B cell (primary cell): ENCODE results near the gene NEK6. TPM values are rescaled to one million over a fixed set of nuclear protein-coding genes. Genes with fewer than 3 reads are reported as not detected.
A peak's percentile ranks its signal among the peaks of the same experiment; 100 is the strongest.

Experiments used
- ATAC-seq: fragments of 200-7000 bp; cut with Tn5 transposase; one replicate; pipeline ENCODE4 v1.10.0; 2021; ENCODE audit warnings: low read depth, mild to moderate bottlenecking, moderate number of reproducible peaks, moderate library complexity
- CTCF ChIA-PET: fragments of 350-600 bp; sonication (Branson Sonifier 250); formaldehyde crosslinking; loops from one replicate; lab custom pipeline; 2021; ENCODE audit warnings: antibody characterized with exemption, inconsistent platforms; lab: Charles Lee
- POLR2A ChIA-PET: fragments of 350-600 bp; sonication (Branson Sonifier 250); formaldehyde crosslinking; loops from one replicate; lab custom pipeline; 2021; ENCODE audit warnings: antibody characterized with exemption; lab: Charles Lee
- DNase-seq: peaks from one replicate; pipeline ENCODE4 v3.0.0; 2013
- H2AFZ ChIP-seq: 2 replicates; pipeline ENCODE4 v1.6.1; 2012; ENCODE audit warnings: mild to moderate bottlenecking, low read depth, low read length; ENCODE audit not compliant: insufficient read depth, poor library complexity, severe bottlenecking
- H3K27ac ChIP-seq, 2 donors: 1 replicate in 1 of 2; 2 replicates in 1 of 2; pipeline ENCODE4 v1.5.1; 2012 to 2013; ENCODE audit warnings: low read length in 2 of 2, mild to moderate bottlenecking in 2 of 2, moderate library complexity in 1 of 2
- H3K27me3 ChIP-seq, 4 experiments: fragments of 200-600 bp in 1 of 4; sonication (generic) in 1 of 4; replicated peaks in 1 of 4; 1 replicate in 2 of 4; 2 replicates in 2 of 4; pipeline versions ENCODE4 v1.6.1 to v1.7.0; 2013 to 2016; ENCODE audit warnings: low read length in 3 of 4, mild to moderate bottlenecking in 2 of 4, mixed read lengths in 1 of 4, moderate library complexity in 1 of 4; ENCODE audit not compliant: insufficient read depth in 4 of 4, control insufficient read depth in 3 of 4; ENCODE audit errors: control extremely low read depth in 1 of 4
- H3K36me3 ChIP-seq, 2 experiments: replicated peaks in 1 of 2; 1 replicate in 1 of 2; 2 replicates in 1 of 2; pipeline versions ENCODE4 v1.6.1 to v1.7.1; 2013; ENCODE audit warnings: low read length in 1 of 2; ENCODE audit not compliant: insufficient read depth in 2 of 2, control insufficient read depth in 1 of 2; ENCODE audit errors: control extremely low read depth in 1 of 2, extremely low read depth in 1 of 2
- H3K4me1 ChIP-seq, 2 donors: fragments of 200-600 bp in 1 of 2; sonication (generic) in 1 of 2; 1 replicate in 1 of 2; 2 replicates in 1 of 2; pipeline versions ENCODE4 v1.5.1 to v1.6.1; 2013 to 2017; ENCODE audit warnings: low read length in 2 of 2; ENCODE audit not compliant: control insufficient read depth in 2 of 2, insufficient read depth in 2 of 2
- H3K4me2 ChIP-seq: replicated peaks from 2 replicates; pipeline ENCODE3; 2012; ENCODE audit warnings: mild to moderate bottlenecking, low read depth, low read length; ENCODE audit not compliant: poor library complexity, severe bottlenecking
- H3K4me3 ChIP-seq, 5 experiments: fragments of 200-600 bp in 1 of 5; sonication (generic) in 1 of 5; 1 replicate in 3 of 5; 2 replicates in 2 of 5; pipeline versions ENCODE4 v1.5.1 to v1.7.0; 2011 to 2016; ENCODE audit warnings: low read length in 4 of 5, mild to moderate bottlenecking in 4 of 5, low read depth in 2 of 5, control low read depth in 1 of 5, moderate library complexity in 1 of 5; ENCODE audit not compliant: insufficient read depth in 1 of 5; ENCODE audit errors: control extremely low read depth in 1 of 5, extremely low read depth in 1 of 5
- H3K79me2 ChIP-seq: fragments of 200-600 bp; sonication (generic); one replicate; pipeline ENCODE4 v1.6.0; 2016; ENCODE audit warnings: low read length; ENCODE audit not compliant: control insufficient read depth, insufficient read depth
- H3K9ac ChIP-seq: fragments of 200-600 bp; sonication (generic); 2 replicates; pipeline ENCODE4 v1.6.1; 2017; ENCODE audit warnings: mild to moderate bottlenecking, low read length, moderate library complexity
- H3K9me3 ChIP-seq, 3 donors: one replicate each; pipeline versions ENCODE4 v1.6.1 to v1.7.1; 2013; ENCODE audit warnings: low read length in 2 of 3; ENCODE audit not compliant: control insufficient read depth in 2 of 3, insufficient read depth in 1 of 3; ENCODE audit errors: control extremely low read depth in 1 of 3
- H4K20me1 ChIP-seq: 2 replicates; pipeline ENCODE4 v1.6.0; 2012; ENCODE audit warnings: mild to moderate bottlenecking, low read length; ENCODE audit not compliant: insufficient read depth, control insufficient read depth, poor library complexity, severe bottlenecking
- H3K27ac Mint-ChIP-seq: one replicate; pipeline ENCODE4 v1.8.0; 2021; ENCODE audit warnings: mixed read lengths
- H3K27me3 Mint-ChIP-seq: one replicate; pipeline ENCODE4 v1.8.0; 2021; ENCODE audit warnings: mixed read lengths
- H3K4me1 Mint-ChIP-seq: one replicate; pipeline ENCODE4 v1.8.0; 2021; ENCODE audit warnings: mixed read lengths
- H3K4me3 Mint-ChIP-seq: one replicate; pipeline ENCODE4 v1.8.0; 2021; ENCODE audit warnings: mixed read lengths
- H3K9me3 Mint-ChIP-seq: one replicate; pipeline ENCODE4 v1.8.0; 2022; ENCODE audit warnings: mixed read lengths; ENCODE audit not compliant: insufficient read depth
- EZH2 ChIP-seq: IDR thresholded peaks from 2 replicates; pipeline ENCODE4 v1.6.1; 2012; ENCODE audit warnings: borderline replicate concordance, low read depth, mild to moderate bottlenecking, moderate library complexity, low read length; ENCODE audit not compliant: insufficient read depth, poor library complexity, severe bottlenecking
- WGBS: methylation state at CpG from one replicate; pipeline ENCODE4 v1.1.5; 2013; ENCODE audit warnings: missing lambda C conversion rate; ENCODE audit not compliant: insufficient coverage; 5-methylcytosine and 5-hydroxymethylcytosine counted together
- intact Hi-C: fragments of 100-400 bp; cut with micrococcal nuclease; formaldehyde crosslinking; loops from one replicate; pipeline ENCODE4 v1.10.0; 2022
- polyA plus RNA-seq: library from polyadenylated mRNA; depleted of rRNA; stranded (reverse); fragments of >200 nt; gene quantifications from 2 replicates; pipeline ENCODE4 v1.2.3, GENCODE V29; 2012
- total RNA-seq, 2 donors: library from RNA; stranded (reverse); fragments of 120-200 nt in 1 of 2; gene quantifications; 1 replicate in 1 of 2; 2 replicates in 1 of 2; pipeline versions ENCODE4 v1.2.3 to v1.2.4, GENCODE V29; 2013 to 2022
- TF ChIP-seq, protein P1 (sequence below): fragments of 200-600 bp; IDR thresholded peaks from one replicate; pipeline ENCODE4 v1.8.0; 2022; ENCODE audit warnings: antibody characterized with exemption, mild to moderate bottlenecking

NEK6 gene
- total and polyA plus RNA-seq, 2 donors (not counting 1 experiment from before 2014, with no cell fraction given): 40.0 to 63.1 TPM

DNA sequence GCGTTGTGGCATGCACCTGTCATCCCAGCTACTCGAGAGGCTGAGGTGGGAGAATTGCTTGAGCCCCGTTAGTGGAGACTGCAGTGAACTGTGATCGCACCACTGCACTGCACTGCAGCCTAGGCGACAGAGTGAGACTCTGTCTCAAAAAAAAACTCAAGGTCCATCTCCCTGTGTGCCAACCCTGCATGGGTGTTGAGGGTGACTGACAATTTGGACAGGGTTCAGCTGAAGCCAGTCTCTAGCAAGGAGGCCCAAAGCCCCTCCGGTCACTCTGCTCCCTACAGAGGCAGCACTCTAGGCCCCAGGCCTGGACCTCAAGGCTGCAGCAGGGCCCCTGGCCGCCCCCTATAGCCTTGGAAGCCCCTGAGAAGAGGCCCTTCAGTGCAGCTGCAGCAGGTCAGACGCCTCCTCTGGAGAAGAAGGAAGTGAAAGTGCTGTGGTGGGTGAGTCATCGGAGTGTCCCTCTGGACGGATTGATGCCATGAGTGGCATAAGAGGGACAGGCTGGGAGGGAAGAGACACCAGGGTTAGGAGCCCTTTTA, 39.2 kb upstream of the NEK6 start:
- no peak for TF ChIP-seq EZH2
- TF ChIP-seq, protein P1, sequence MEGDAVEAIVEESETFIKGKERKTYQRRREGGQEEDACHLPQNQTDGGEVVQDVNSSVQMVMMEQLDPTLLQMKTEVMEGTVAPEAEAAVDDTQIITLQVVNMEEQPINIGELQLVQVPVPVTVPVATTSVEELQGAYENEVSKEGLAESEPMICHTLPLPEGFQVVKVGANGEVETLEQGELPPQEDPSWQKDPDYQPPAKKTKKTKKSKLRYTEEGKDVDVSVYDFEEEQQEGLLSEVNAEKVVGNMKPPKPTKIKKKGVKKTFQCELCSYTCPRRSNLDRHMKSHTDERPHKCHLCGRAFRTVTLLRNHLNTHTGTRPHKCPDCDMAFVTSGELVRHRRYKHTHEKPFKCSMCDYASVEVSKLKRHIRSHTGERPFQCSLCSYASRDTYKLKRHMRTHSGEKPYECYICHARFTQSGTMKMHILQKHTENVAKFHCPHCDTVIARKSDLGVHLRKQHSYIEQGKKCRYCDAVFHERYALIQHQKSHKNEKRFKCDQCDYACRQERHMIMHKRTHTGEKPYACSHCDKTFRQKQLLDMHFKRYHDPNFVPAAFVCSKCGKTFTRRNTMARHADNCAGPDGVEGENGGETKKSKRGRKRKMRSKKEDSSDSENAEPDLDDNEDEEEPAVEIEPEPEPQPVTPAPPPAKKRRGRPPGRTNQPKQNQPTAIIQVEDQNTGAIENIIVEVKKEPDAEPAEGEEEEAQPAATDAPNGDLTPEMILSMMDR: no peak
- no peaks in the 10 kb centered on the region for H3K27me3 ChIP-seq
- no peaks in the 10 kb centered on the region for H3K36me3 ChIP-seq
- H3K79me2 ChIP-seq: no peaks in the 10 kb centered on the region
- intact Hi-C loops: loop anchor here (1.0 to 5.0 kb wide), 9 partner anchors 8 to 881 kb away; partner anchors contain the start of gene NEK6
- ChIA-PET CTCF (interaction anchor here (1.0 to 5.3 kb wide), 9 partner anchors 15 to 140 kb away, joined by 3 to 44 read pairs (median 8); no protein-coding TSS in a partner anchor), POLR2A (interaction anchor here (0.6 to 3.1 kb wide), 13 partner anchors 9 to 78 kb away, joined by 3 to 32 read pairs (median 10); partner anchors contain the start of gene NEK6)
- no peaks in the 10 kb centered on the region for H3K9me3 ChIP-seq
- no peaks in the 10 kb centered on the region for H4K20me1 ChIP-seq
- peak overlapping the region; percentile 78 for H3K4me3 Mint-ChIP-seq
- WGBS: 5% methylated on average over 10 of the region's 10 CpGs
- DNase-seq (peak; percentile 90), ATAC-seq (peak; percentile 62)
- H3K9ac ChIP-seq: peak overlapping the region; percentile 59
- peaks cover 85% of the 10 kb centered on the region for H3K4me1 Mint-ChIP-seq
- peak overlapping the region; percentile 94 to 95 for H3K27ac ChIP-seq
- H3K27me3 Mint-ChIP-seq: no peaks in the 10 kb centered on the region
- H3K4me3 ChIP-seq: peak overlapping the region in 1 of 5 experiments; percentile 40
- H3K9me3 Mint-ChIP-seq: peaks cover 2% of the 10 kb centered on the region
- peak overlapping the region; percentile 76 for H3K4me2 ChIP-seq
- no peak overlapping the region for H2AFZ ChIP-seq
- H3K27ac Mint-ChIP-seq: peak overlapping the region; percentile 98
- H3K4me1 ChIP-seq: peaks cover 67 to 82% of the 10 kb centered on the region in 2 donors

DNA sequence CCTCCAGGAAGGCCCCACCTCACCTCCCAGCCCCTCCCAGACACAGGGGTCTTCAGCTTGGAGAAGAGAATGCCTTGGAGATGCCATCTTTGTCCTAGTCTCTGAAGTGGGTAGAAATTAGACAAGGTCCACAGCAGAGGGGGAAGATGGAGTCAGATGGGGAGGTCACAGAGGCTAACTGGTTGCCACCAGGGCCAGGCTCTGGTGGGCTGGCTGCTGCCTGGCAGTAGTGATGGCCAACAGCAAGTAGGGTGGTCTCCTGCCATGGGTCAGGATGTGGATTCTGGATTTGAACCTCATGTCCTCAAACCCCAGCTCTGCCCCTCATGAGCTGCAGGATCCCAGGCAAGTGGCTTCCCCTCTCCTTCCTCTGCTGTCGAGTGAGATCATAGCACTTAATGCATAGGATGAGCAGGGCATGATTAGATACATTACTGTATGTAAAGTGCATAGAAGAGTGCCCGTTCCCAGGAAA, 38.7 kb upstream of the NEK6 start:
- DNase-seq (no peak), ATAC-seq (peak; percentile 13)
- peaks cover 82% of the 10 kb centered on the region for H3K4me1 Mint-ChIP-seq
- TF ChIP-seq EZH2: no peak
- TF ChIP-seq, protein P1: no peak
- CTCF ChIA-PET: interaction anchor here (1.0 to 5.3 kb wide), 5 partner anchors 16 to 140 kb away, joined by 4 to 44 read pairs (median 26); no protein-coding TSS in a partner anchor
- H3K9me3 ChIP-seq: no peaks in the 10 kb centered on the region
- peak overlapping the region; percentile 78 for H3K4me3 Mint-ChIP-seq
- H3K27ac Mint-ChIP-seq: peak overlapping the region; percentile 98
- peak overlapping the region; percentile 94 to 95 for H3K27ac ChIP-seq
- H3K4me1 ChIP-seq: peaks cover 61 to 79% of the 10 kb centered on the region in 2 donors
- H3K27me3 Mint-ChIP-seq: no peaks in the 10 kb centered on the region
- H3K79me2 ChIP-seq: no peaks in the 10 kb centered on the region
- POLR2A ChIA-PET: interaction anchor here (0.9 to 3.1 kb wide), 4 partner anchors 16 to 77 kb away, joined by 3 to 32 read pairs (median 15); partner anchors contain the start of gene NEK6
- H3K4me2 ChIP-seq: peak overlapping the region; percentile 76
- WGBS: no CpG with 5 or more reads among the region's 2 CpGs
- no peak overlapping the region for H3K9ac ChIP-seq
- H3K9me3 Mint-ChIP-seq: peaks cover 2% of the 10 kb centered on the region
- no peaks in the 10 kb centered on the region for H4K20me1 ChIP-seq
- no peak overlapping the region for H2AFZ ChIP-seq
- no peak overlapping the region for H3K4me3 ChIP-seq
- no peaks in the 10 kb centered on the region for H3K27me3 ChIP-seq
- H3K36me3 ChIP-seq: no peaks in the 10 kb centered on the region
- intact Hi-C loops: loop anchor here (1.0 to 5.0 kb wide), 9 partner anchors 9 to 882 kb away; partner anchors contain the start of gene NEK6
